Stomach (tissue), 9 donors: ENCODE data around the gene ST7L. TPM values are rescaled to one million over a fixed set of nuclear protein-coding genes. Genes with fewer than 3 reads are reported as not detected.
"Not testable (repeated sequence)": the region's sequence is repeated elsewhere in the genome, so short reads cannot be mapped to it uniquely, and the experiment has no call there.

Experiments
- DNase-seq, 2 donors: peaks; one replicate each; pipeline versions ENCODE4 v3.0.0 to v3.0.0-alpha.2; 2013 to 2019
- H3K27ac ChIP-seq, 5 donors: fragments of 200-600 bp in 4 of 5; sonication (generic) in 4 of 5; one replicate each; pipeline ENCODE4 v1.5.1; 2013 to 2019; ENCODE audit warnings: mild to moderate bottlenecking in 1 of 5, moderate library complexity in 1 of 5
- H3K27me3 ChIP-seq, 3 donors: fragments of 200-600 bp; sonication (generic); one replicate each; pipeline ENCODE4 v1.5.1; 2017 to 2019; ENCODE audit warnings: mixed run types in 1 of 3
- H3K36me3 ChIP-seq, 4 donors: fragments of 200-600 bp; sonication (generic); 1 replicate in 3 of 4; 2 replicates in 1 of 4; pipeline ENCODE4 v1.5.1; 2016 to 2019
- H3K4me1 ChIP-seq, 4 donors: fragments of 200-600 bp; sonication (generic); one replicate each; pipeline ENCODE4 v1.5.1; 2016 to 2019
- H3K4me3 ChIP-seq, 4 donors: fragments of 200-600 bp; sonication (generic) in 3 of 4; one replicate each; pipeline ENCODE4 v1.5.1; 2016 to 2019; ENCODE audit warnings: mild to moderate bottlenecking in 1 of 4
- H3K9me3 ChIP-seq, 4 donors: fragments of 200-600 bp; sonication (generic); one replicate each; pipeline ENCODE4 v1.5.1; 2016 to 2019
- EP300 ChIP-seq: sonication (generic); formaldehyde crosslinking; IDR thresholded peaks from one replicate; pipeline ENCODE4 v1.6.1; 2017; ENCODE audit warnings: antibody characterized with exemption
- POLR2A ChIP-seq, 4 donors: fragments of 450-650 bp; IDR thresholded peaks; one replicate each; pipeline ENCODE4 v1.6.1; 2016; ENCODE audit warnings: antibody characterized with exemption in 4 of 4, control low read depth in 2 of 4, mild to moderate bottlenecking in 1 of 4, moderate library complexity in 1 of 4
- POLR2AphosphoS5 ChIP-seq, 3 donors: sonication (generic); formaldehyde crosslinking; IDR thresholded peaks; one replicate each; pipeline ENCODE4 v1.6.1; 2016; ENCODE audit warnings: antibody characterized with exemption in 3 of 3
- WGBS, 5 donors: extraction: QIAGEN DNeasy Blood & Tissue Kit in 3 of 5; methylation state at CpG; one replicate each; pipeline versions ENCODE4 v1.1.5 to v1.1.7; 2013 to 2018; 5-methylcytosine and 5-hydroxymethylcytosine counted together
- intact Hi-C: fragments of 100-400 bp; cut with DNase I; formaldehyde crosslinking; loops from one replicate; pipeline ENCODE4 v1.15.1; 2023; ENCODE audit warnings: low total_unique reads
- polyA plus RNA-seq, 3 donors: library from polyadenylated mRNA; stranded (reverse); fragments of 200-250 nt; gene quantifications; one replicate each; pipeline ENCODE4 v1.2.3, GENCODE V29; 2013
- total RNA-seq, 5 donors: library from RNA; depleted of rRNA; stranded (reverse); fragments of >200 nt; gene quantifications; one replicate each; pipeline versions ENCODE4 v1.1.0 to v1.2.3, GENCODE V29; 2014 to 2016
- TF ChIP-seq, protein P1 (sequence below), 7 experiments: fragments of 450-650 bp in 4 of 7; fragments of 200-600 bp in 3 of 7; sonication (generic) in 3 of 7; IDR thresholded peaks; one replicate each; pipeline ENCODE4 v1.5.1; 2016 to 2019; ENCODE audit warnings: antibody characterized with exemption in 7 of 7, control low read depth in 2 of 7, mild to moderate bottlenecking in 1 of 7
- donor health status: healthy with polysubstance abuse.
- donor health status: Bipolar disorder and iron deficiency.
- donor health status: healthy.

The ST7L gene
- total and polyA plus RNA-seq, 8 donors, result 3.5 to 85.7 (median 11.3) TPM

DNA sequence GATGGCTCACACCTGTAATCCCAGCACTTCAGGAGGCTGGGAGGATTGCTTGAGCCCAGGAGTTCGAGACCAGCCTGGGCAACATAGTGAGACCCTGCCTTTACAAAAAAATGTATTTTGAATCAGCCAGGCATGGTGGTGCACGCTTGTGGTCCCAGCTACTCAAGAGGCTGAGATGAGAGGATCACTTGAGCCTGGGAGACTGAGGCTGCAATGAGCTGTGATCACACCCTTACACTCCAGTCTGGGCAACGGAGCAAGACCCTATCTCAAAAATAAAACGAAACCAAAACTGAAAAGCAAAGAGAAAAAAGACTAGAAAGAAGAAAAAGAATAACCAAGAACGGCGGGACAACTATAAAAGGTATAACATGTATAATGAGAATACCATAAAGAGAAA is 125.6 kb downstream of the ST7L start:
- intact Hi-C loops, result no loop called here

GRCh38 chr1:112492076-112492475 is 126.9 kb downstream of the ST7L start:
- Histone ChIP-seq H3K4me1 (no peaks in the 10 kb centered on the region), H3K36me3 (no peaks in the 10 kb centered on the region), H3K4me3 (no peak overlapping the region), H3K27me3 (no peaks in the 10 kb centered on the region), H3K9me3 (no peaks in the 10 kb centered on the region), H3K27ac (no peak overlapping the region)
- intact Hi-C loops, result no loop called here
- DNase-seq, result no peak
- TF ChIP-seq, protein P1, sequence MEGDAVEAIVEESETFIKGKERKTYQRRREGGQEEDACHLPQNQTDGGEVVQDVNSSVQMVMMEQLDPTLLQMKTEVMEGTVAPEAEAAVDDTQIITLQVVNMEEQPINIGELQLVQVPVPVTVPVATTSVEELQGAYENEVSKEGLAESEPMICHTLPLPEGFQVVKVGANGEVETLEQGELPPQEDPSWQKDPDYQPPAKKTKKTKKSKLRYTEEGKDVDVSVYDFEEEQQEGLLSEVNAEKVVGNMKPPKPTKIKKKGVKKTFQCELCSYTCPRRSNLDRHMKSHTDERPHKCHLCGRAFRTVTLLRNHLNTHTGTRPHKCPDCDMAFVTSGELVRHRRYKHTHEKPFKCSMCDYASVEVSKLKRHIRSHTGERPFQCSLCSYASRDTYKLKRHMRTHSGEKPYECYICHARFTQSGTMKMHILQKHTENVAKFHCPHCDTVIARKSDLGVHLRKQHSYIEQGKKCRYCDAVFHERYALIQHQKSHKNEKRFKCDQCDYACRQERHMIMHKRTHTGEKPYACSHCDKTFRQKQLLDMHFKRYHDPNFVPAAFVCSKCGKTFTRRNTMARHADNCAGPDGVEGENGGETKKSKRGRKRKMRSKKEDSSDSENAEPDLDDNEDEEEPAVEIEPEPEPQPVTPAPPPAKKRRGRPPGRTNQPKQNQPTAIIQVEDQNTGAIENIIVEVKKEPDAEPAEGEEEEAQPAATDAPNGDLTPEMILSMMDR (IDR thresholded peaks at IDR 0.05), result no peak
- TF ChIP-seq EP300, result no peak
- no peak for TF ChIP-seq POLR2A (IDR thresholded peaks at IDR 0.05)
- TF ChIP-seq POLR2AphosphoS5 (IDR thresholded peaks at IDR 0.05), result no peak
- 67 to 90% (median 71%) methylated on average over 1 of the region's 1 CpG for WGBS, 5 donors

More for the DNA sequence above, 125.6 kb downstream of the ST7L start:
- no peak overlapping the region for H3K4me3 ChIP-seq
- H3K36me3 ChIP-seq, result no peaks in the 10 kb centered on the region
- no peak overlapping the region for H3K27ac ChIP-seq
- H3K9me3 ChIP-seq, result no peaks in the 10 kb centered on the region
- TF ChIP-seq, protein P1 (IDR thresholded peaks at IDR 0.05), result no peak
- TF ChIP-seq POLR2A (IDR thresholded peaks at IDR 0.05), result no peak
- no peak for TF ChIP-seq EP300
- WGBS, 5 donors, result 82 to 92% (median 87%) methylated on average over 6 of the region's 6 CpGs
- no peak for DNase-seq
- H3K4me1 ChIP-seq, result no peaks in the 10 kb centered on the region
- H3K27me3 ChIP-seq, result no peaks in the 10 kb centered on the region

DNA sequence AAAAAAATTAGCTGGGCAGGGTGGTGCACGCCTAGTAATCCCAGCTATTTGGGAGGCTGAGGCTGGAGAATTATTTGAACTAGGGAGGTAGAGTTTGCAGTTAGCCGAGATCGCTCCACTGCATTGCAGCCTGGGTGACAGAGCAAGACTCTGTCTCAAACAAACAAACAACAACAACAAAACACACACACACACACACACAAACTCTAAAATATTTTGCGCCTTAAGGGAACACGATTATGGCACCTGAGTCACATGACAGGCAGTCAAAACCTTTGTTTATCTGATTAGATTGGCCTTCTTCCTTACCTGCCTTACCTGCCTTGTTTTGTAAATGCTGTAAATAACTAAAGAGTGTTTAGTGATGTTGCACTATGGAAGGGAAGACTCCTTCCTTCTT is 130.8 kb downstream of the ST7L start:
- DNase-seq, result no peak
- Histone ChIP-seq H3K27me3 (no peaks in the 10 kb centered on the region), H3K9me3 (no peaks in the 10 kb centered on the region), H3K36me3 (no peaks in the 10 kb centered on the region), H3K4me1 (no peaks in the 10 kb centered on the region), H3K4me3 (no peak overlapping the region), H3K27ac (no peak overlapping the region)
- intact Hi-C loops, result no loop called here
- TF ChIP-seq EP300, result no peak
- TF ChIP-seq, protein P1 (IDR thresholded peaks at IDR 0.05), result no peak
- TF ChIP-seq POLR2AphosphoS5 (IDR thresholded peaks at IDR 0.05), result no peak
- TF ChIP-seq POLR2A (IDR thresholded peaks at IDR 0.05), result no peak
- 90 to 95% (median 94%) methylated on average over 5 of the region's 5 CpGs for WGBS, 5 donors

GRCh38 chr1:112487686-112488085 is 131.3 kb downstream of the ST7L start:
- intact Hi-C loops, H3K4me1 ChIP-seq, H3K36me3 ChIP-seq, H3K9me3 ChIP-seq, H3K27me3 ChIP-seq, H3K4me3 ChIP-seq, DNase-seq, H3K27ac ChIP-seq: not testable (repeated sequence)
- 85 to 92% (median 91%) methylated on average over 6 of the region's 6 CpGs for WGBS, 5 donors

DNA sequence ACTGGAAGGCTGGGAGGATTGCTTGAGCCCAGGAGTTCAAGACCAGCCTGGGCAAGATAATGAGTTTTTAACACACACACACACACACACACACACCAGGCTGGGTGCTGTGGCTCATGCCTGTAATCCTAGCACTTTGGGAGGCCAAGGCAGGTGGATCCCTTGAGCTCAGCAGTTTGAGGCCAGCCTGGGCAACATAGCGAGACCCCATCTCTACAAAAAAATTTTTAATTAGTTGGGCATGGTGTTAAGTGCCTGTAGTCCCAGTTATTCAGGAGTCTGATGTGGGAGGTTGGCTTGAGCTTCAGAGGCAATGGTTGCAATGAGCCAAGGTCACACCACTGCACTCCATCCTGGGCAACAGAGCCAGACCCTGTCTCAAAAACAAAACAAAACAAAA is 132.9 kb downstream of the ST7L start:
- H3K4me3 ChIP-seq, intact Hi-C loops, DNase-seq, H3K4me1 ChIP-seq, H3K9me3 ChIP-seq, H3K36me3 ChIP-seq, H3K27ac ChIP-seq, H3K27me3 ChIP-seq: not testable (repeated sequence)
- 90 to 100% (median 96%) methylated on average over 1 of the region's 1 CpG for WGBS, 5 donors

DNA sequence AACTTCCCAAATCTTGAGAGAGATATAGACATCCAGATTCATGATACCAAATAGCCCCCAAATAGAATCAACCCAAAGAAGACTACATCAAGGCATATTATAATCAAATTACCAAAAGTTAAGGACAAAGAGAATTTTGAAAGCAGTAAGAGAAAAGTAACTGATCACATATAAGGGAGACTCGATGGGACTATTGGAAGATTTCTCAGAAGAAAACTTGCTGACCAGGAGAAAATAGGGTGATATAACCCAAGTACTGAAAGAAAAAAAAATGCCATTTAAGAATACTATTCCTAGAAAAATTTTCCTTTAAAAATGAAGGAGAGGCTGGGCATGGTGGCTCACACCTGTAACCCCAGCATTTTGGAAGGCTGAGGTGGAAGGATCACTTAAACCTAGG is 140.6 kb downstream of the ST7L start:
- 91 to 100% (median 100%) methylated on average over 1 of the region's 1 CpG for WGBS, 5 donors
- H3K4me3 ChIP-seq, result no peak overlapping the region
- intact Hi-C loops, result no loop called here
- no peaks in the 10 kb centered on the region for H3K27me3 ChIP-seq
- no peak for DNase-seq
- TF ChIP-seq, protein P1 (IDR thresholded peaks at IDR 0.05), result no peak
- TF ChIP-seq POLR2AphosphoS5 (IDR thresholded peaks at IDR 0.05), result no peak
- no peak for TF ChIP-seq POLR2A (IDR thresholded peaks at IDR 0.05)
- TF ChIP-seq EP300, result no peak
- no peaks in the 10 kb centered on the region for H3K36me3 ChIP-seq
- H3K9me3 ChIP-seq, result peaks cover 0 to 38% (median 20%) of the 10 kb centered on the region in 4 donors
- H3K4me1 ChIP-seq, result no peaks in the 10 kb centered on the region
- H3K27ac ChIP-seq, result no peak overlapping the region
